Glutamatergic neuron (in vitro differentiated cells): ENCODE measurements around the gene ZNF784. TPM values are rescaled to one million over a fixed set of nuclear protein-coding genes. Genes with fewer than 3 reads are reported as not detected.

ENCODE experiments used
- DNase-seq: peaks from one replicate; pipeline ENCODE4 v3.0.0; 2022
- H3K27ac Mint-ChIP-seq: one replicate; pipeline ENCODE4 v1.8.0; 2020; ENCODE audit warnings: mild to moderate bottlenecking, mixed read lengths, inconsistent platforms; ENCODE audit not compliant: unreplicated experiment
- H3K27me3 Mint-ChIP-seq: one replicate; pipeline ENCODE4 v1.8.0; 2020; ENCODE audit warnings: mild to moderate bottlenecking, moderate library complexity, mixed read lengths, inconsistent platforms; ENCODE audit not compliant: unreplicated experiment
- H3K36me3 Mint-ChIP-seq: one replicate; pipeline ENCODE4 v1.8.0; 2020; ENCODE audit warnings: mild to moderate bottlenecking, mixed read lengths, inconsistent platforms; ENCODE audit not compliant: unreplicated experiment
- H3K4me1 Mint-ChIP-seq: one replicate; pipeline ENCODE4 v1.8.0; 2020; ENCODE audit warnings: mild to moderate bottlenecking, low read depth, mixed read lengths, inconsistent platforms; ENCODE audit not compliant: unreplicated experiment
- H3K4me3 Mint-ChIP-seq: one replicate; pipeline ENCODE4 v1.8.0; 2020; ENCODE audit warnings: mild to moderate bottlenecking, mixed read lengths, inconsistent platforms; ENCODE audit not compliant: unreplicated experiment
- H3K9me3 Mint-ChIP-seq: one replicate; pipeline ENCODE4 v1.8.0; 2020; ENCODE audit warnings: mild to moderate bottlenecking, moderate library complexity, mixed read lengths, inconsistent platforms; ENCODE audit not compliant: unreplicated experiment
- total RNA-seq: library from RNA; stranded (reverse); fragmentation: NEBNext Ultra II Directional; extraction: Animal tissue kit (Norgen Biotek cat#: 25700); gene quantifications from one replicate; pipeline ENCODE4 v1.2.1, GENCODE V29; 2021; ENCODE audit not compliant: unreplicated experiment
- TF ChIP-seq, protein P1 (sequence below): fragments of 200-600 bp; sonication (generic); IDR thresholded peaks from one replicate; pipeline ENCODE4 v1.5.0; 2021; ENCODE audit not compliant: partially characterized antibody, unreplicated experiment

The ZNF784 gene
- total RNA-seq, 1 donor from 2014 or later, result 8.4 TPM

- Mint-ChIP-seq H3K4me3 (no peak overlapping the region), H3K9me3 (no peaks in the 10 kb centered on the region), H3K27me3 (peaks cover 11% of the 10 kb centered on the region), H3K36me3 (no peaks in the 10 kb centered on the region), H3K4me1 (peaks cover 12% of the 10 kb centered on the region), H3K27ac (no peak overlapping the region)
- TF ChIP-seq, protein P1, sequence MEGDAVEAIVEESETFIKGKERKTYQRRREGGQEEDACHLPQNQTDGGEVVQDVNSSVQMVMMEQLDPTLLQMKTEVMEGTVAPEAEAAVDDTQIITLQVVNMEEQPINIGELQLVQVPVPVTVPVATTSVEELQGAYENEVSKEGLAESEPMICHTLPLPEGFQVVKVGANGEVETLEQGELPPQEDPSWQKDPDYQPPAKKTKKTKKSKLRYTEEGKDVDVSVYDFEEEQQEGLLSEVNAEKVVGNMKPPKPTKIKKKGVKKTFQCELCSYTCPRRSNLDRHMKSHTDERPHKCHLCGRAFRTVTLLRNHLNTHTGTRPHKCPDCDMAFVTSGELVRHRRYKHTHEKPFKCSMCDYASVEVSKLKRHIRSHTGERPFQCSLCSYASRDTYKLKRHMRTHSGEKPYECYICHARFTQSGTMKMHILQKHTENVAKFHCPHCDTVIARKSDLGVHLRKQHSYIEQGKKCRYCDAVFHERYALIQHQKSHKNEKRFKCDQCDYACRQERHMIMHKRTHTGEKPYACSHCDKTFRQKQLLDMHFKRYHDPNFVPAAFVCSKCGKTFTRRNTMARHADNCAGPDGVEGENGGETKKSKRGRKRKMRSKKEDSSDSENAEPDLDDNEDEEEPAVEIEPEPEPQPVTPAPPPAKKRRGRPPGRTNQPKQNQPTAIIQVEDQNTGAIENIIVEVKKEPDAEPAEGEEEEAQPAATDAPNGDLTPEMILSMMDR, result peak; percentile 90
- DNase-seq, result peak; percentile 80
Observed at GRCh38 chr19:55632463-55632834, 8.1 kb upstream of the ZNF784 start.

DNA sequence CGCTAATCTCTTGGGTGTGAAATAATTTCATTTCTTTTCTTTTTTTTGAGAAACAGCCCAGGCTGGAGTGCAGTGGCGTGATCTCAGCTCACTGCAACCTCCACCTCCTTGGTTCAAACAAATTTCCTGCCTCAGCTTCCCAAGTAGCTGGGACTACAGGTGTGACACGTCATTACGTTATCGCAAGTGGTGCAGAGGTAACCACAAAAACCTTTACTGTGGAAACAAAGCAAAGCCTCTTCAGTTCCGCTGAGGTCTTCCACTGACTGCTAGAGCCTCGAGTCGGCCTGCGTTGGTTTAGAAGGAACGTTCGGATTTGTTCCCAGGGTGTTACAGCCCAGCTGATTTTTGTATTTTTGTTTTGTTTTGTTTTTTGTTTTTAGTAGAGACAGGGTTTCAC lies 2.0 kb upstream of the ZNF784 start:
- Mint-ChIP-seq H3K9me3 (peaks cover 9% of the 10 kb centered on the region), H3K27me3 (peaks cover 6% of the 10 kb centered on the region), H3K36me3 (peaks cover 7% of the 10 kb centered on the region), H3K4me1 (no peaks in the 10 kb centered on the region), H3K4me3 (no peak overlapping the region), H3K27ac (no peak overlapping the region)
- TF ChIP-seq, protein P1, result no peak
- no peak for DNase-seq

DNA sequence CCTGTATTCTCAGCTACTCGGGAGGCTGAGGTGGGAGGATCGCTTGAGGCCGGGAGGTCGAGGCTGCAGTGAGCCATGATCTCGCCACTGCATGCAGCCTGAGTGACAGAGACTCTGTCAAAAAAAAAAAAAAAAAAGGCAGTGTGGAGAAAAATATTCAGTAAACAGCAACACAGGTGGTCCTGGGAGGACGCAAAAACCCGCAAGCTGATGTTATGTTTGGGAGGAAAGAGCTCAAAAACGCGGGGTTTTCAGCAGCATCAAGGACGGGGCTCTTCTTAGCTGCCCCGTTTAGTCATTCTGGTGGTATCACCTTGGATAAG lies 599 bp upstream of the ZNF784 start:
- peaks cover 12% of the 10 kb centered on the region for H3K36me3 Mint-ChIP-seq
- H3K9me3 Mint-ChIP-seq, result peaks cover 9% of the 10 kb centered on the region
- peak overlapping the region; percentile 88 for H3K4me3 Mint-ChIP-seq
- no peak for DNase-seq
- no peaks in the 10 kb centered on the region for H3K4me1 Mint-ChIP-seq
- TF ChIP-seq, protein P1, result no peak
- H3K27ac Mint-ChIP-seq, result peak overlapping the region; percentile 83
- peaks cover 6% of the 10 kb centered on the region for H3K27me3 Mint-ChIP-seq

DNA sequence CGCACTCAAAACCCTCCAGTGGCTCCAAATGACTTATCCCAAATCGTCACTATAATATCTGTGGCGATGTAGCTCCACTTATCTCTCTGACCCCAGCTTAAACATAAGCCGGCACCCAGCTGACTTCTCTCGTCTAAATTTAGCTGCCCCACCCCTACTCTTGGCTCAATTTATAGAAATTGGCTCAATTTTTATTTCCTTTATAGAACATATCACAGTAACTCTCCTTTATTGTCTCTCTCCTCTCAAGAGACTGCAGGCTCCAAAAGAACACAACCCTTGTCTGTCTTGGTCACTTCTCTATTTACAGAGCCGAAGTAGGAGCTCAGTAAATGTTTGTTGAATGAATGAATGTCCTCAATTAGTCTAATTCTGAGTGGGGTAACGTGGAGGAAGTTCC lies 805 bp downstream of the ZNF784 start:
- H3K4me3 Mint-ChIP-seq, result peak overlapping the region; percentile 88
- TF ChIP-seq, protein P1, result no peak
- H3K27ac Mint-ChIP-seq, result no peak overlapping the region
- peaks cover 12% of the 10 kb centered on the region for H3K9me3 Mint-ChIP-seq
- no peaks in the 10 kb centered on the region for H3K4me1 Mint-ChIP-seq
- H3K27me3 Mint-ChIP-seq, result peaks cover 8% of the 10 kb centered on the region
- DNase-seq, result no peak
- peaks cover 13% of the 10 kb centered on the region for H3K36me3 Mint-ChIP-seq

DNA sequence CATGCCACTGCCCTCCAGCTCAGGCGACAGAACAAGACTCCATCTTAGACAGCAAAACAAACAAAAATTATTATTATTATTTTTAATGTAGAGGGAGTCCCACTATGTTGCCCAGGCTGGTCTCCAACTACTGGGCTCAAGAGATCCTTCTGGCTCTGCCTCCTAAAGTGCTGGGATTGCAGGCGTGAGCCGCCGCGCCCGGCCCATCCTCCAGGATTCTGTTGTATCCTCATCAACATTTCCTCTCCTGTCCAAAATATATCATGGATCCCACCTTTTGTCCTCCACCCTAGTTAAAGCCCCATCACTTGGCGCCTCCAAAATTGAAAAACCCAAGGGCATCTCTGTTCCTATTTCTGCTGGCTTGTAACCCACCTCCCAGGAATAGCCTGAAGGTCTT lies 1.2 kb downstream of the ZNF784 start:
- Mint-ChIP-seq H3K27me3 (peaks cover 8% of the 10 kb centered on the region), H3K9me3 (peaks cover 12% of the 10 kb centered on the region)

More for the DNA sequence above, 1.2 kb downstream of the ZNF784 start:
- H3K27ac Mint-ChIP-seq, result no peak overlapping the region
- DNase-seq, result no peak
- TF ChIP-seq, protein P1, result no peak
- H3K4me3 Mint-ChIP-seq, result peak overlapping the region; percentile 88
- H3K36me3 Mint-ChIP-seq, result peaks cover 13% of the 10 kb centered on the region
- no peaks in the 10 kb centered on the region for H3K4me1 Mint-ChIP-seq
